GM19452 (cell line): ENCODE data around the gene NAA15.
"Not testable (repeated sequence)": the region's sequence is repeated elsewhere in the genome, so short reads cannot be mapped to it uniquely, and the experiment has no call there.

Experiments
- ATAC-seq: cut with Tn5 transposase; IDR thresholded peaks from one replicate; pipeline ENCODE4 v1.9.1; 2021; ENCODE audit not compliant: unreplicated experiment

Gene NAA15

DNA sequence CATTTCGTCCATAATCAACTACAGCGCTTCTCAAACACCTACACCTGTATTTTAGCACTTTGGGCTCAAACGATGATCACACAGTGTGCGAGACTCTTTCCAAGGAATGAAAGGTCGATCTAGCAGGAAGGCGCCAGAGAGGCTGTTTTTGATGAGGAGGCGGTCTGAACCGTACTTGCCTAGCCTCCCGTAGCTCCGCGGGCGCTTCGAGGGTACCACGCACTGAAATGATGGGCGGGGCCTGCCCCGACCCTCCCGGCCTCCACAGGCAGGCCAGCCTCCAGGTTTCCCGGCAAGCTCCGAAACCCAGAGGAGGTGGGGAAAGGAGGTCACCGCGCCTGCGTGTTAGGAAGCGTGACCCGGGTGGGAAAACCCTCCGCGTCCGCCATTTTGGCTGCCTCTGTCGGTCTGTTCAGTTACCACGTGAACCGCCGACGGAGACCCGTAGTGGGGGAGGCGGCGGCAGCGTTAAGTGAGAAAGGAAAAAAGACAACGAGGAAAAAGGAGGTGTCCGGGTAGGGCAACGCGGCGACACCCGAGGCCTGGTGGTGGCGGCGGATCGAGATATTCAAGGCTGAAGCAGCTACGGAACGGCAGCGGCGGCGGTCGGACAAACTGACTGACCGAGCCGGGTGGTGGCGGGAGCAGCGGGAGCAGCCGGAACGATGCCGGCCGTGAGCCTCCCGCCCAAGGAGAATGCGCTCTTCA lies at the start of gene NAA15:
TSS of gene NAA15 (plus strand) at position 393 of the 708 bp plus-strand sequence. CDS start at position 666, 273 bp downstream.
- ATAC-seq = peak; percentile 82

- no peak for ATAC-seq
Measured at GRCh38 chr4:139253046-139253445, 48.3 kb upstream of the NAA15 start.

GRCh38 chr4:139253713-139254112 lies 47.6 kb upstream of the NAA15 start:
- no peak for ATAC-seq

GRCh38 chr4:139255581-139255980 lies 45.7 kb upstream of the NAA15 start:
- not testable (repeated sequence) for ATAC-seq

- ATAC-seq = no peak
Measured at GRCh38 chr4:139256349-139256748, 45.0 kb upstream of the NAA15 start.

DNA sequence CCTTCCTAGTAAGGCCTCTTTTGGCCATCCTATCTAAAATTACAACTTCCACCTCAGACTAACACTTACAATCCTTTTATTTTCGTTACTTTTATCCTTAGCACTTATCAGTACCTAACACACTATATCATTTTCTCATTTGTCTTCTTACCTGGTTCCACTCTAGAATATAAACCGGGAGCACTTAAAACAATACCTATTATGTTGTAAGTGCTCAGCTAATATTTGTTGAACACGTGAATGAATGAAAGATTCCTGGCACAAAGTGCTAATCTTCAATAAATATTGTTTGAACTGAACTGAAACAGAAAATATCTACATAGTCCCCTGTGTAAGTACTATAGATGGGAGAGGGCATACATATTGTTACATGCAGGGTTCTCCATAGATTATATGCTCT lies 35.7 kb upstream of the NAA15 start:
- no peak for ATAC-seq

DNA sequence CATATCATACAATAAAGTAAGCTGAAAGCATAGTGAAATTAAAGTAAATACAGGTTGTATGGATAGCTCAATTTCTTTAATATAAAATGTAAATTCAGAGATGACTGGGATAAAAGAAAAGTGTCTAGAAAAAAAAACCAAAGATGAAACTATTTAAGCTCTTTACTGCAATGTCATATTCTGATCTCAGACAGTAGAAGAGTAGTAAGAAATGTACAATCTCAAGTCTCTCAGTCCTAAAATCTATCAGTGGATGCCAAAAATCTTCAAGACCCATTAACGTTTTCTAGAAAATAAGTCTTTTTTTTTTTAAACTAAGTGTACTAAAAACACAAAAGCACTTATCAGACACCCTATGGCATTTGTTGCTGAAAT lies 35.1 kb upstream of the NAA15 start:
- peak; percentile 2 for ATAC-seq

DNA sequence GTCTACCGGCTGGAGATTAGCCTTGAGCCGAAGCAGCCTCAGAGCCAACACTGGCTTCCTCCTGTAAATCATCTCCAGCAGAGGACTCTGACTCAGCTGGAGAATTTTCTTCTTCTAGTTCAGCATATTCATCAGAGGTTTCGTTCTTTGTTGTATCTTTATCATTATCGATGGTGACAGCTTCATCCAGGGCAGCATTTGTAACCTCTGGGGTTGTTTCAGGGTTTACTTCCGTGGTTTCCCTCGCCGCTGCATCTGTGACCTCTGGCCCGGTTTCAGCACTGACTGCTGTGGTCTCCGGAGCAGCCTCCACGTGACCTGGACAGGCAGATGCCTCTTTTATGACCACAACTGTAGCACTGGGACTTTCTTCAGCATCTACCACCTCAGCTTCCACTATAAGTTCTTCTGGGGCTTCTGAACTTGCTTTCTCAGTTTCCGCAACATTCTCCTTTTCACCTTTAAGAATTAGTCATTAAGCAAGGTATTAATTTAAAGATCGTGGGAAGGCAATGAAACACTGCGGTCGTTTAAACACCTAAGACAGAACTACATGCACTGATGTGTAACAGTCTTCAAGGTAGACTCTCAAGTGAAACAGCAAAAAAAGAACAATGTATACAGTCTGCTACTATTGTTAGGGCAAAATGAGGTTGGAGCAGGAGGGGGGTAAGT lies 34.6 kb upstream of the NAA15 start:
- peak; percentile 96 for ATAC-seq

DNA sequence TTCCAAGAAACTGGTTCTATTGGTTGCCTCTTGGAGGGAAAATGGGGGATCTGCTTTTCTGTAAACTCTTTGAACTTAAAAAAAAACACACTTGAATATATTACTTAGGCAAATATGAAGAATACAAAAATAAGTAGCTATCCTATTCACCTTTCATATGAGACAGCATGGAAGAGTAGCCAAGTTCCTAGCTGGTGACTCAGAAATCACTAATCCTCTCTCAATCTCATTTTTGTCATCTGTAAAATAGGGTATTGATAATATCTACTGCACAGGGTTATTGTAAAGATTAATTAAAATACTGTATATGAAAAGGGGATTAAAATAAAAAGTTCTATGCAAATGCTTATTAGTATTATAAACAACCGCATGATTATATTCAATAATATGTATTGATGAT lies 34.0 kb upstream of the NAA15 start:
- ATAC-seq = no peak

DNA sequence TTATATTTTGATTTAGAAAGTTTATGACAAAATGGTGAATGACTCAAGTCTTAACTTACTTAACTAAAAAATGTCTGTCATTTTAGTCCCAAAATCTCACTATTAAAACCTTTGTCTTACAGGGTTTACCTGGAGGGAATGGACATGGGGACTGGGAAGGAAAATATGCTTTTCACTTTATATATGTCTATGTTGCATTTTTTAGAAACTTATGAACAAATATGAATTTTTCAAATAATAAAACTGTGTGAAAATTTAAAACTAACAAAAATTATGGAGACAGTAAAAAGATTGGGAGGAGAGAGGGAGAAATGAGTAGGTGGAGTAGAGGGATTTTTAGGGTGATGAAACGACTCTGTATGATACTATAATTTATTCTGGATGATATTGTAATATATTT lies 27.5 kb upstream of the NAA15 start:
- no peak for ATAC-seq

DNA sequence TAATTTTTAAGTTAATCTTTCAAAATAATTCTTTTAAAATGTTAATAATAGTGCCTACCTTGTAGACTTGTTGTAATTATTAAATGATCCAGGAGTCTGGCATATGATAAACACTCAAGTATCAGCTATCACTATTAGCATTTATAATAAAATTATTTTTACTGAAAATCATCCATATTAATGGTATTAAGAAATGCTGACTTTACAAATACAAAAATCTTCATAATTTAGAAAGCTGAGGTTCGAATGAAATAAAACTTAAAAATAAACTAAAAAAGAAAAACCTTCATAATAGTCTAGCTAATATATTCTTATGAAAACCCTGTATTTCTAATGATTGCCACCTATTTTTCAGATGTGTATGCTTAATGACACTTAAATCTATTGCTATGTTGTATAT lies 26.5 kb upstream of the NAA15 start:
- no peak for ATAC-seq

- no peak for ATAC-seq
Measured at GRCh38 chr4:139275281-139275735, 26.0 kb upstream of the NAA15 start.

DNA sequence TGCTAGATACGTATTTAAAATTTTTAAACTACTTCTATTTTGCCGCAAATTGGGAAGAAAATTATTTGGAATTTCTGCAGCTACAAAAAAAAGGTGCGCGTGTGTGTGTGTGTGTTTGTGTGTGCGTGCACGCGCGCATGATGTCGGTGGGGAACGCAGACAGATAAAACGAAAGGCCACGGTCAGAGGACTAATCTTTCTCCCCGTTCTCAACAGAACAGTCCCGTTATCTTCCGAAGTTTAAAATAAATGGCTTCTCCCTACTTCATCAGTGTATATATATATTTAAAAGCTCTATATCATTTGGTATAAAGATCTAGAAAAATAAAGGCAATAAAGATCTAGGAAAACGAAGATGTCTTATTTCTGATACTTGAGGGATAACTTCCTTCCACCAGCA lies 22.8 kb upstream of the NAA15 start:
- ATAC-seq = no peak

DNA sequence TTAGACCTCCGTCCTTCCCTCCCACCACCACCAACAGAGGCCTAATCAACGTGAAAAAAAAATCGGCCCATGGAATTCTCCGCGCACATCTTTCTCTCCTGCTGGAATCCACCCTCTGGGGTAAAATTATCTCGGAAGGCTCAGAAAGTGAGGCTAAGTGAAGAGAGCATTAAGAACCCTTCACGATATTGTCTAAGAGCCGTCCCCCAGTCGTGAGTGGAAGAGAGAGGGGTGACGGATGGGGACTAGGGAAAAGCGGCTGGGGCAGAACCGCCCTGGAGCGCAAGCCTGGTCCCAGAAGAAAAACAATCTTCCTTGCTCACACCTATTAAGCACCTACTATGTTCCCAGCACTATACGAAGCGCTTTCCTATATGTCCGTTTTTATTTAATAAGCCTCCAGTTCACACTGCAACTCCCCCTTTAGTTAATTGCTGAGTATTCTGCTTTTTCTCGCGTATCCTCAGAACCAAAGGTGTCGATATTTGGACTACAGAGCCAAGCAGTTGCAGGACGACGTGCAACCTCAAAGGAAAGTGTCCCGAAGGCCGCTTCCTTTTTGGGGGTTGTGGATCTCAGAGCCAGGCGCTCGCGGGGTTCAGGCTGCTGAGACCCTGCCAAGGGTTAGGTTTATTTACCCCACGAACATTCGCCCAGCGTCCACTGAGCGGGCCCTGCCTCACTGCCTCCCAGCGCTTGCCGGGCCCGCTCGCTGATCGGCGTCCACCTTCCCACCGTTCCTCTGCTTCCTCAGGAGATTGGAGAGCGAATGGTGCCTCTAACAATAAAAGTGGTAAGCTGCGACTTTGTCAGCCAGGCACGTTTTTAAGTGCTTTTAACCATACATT lies 22.2 kb upstream of the NAA15 start:
- no peak for ATAC-seq

GRCh38 chr4:139279760-139280620 lies 21.3 kb upstream of the NAA15 start, which contains the start of gene MGARP:
Gene MGARP (minus strand): TSS chr4:139280225. CDS start chr4:139280158, 67 bp downstream.
- ATAC-seq = no peak

GRCh38 chr4:139282065-139282720 lies 19.1 kb upstream of the NAA15 start:
- no peak for ATAC-seq

DNA sequence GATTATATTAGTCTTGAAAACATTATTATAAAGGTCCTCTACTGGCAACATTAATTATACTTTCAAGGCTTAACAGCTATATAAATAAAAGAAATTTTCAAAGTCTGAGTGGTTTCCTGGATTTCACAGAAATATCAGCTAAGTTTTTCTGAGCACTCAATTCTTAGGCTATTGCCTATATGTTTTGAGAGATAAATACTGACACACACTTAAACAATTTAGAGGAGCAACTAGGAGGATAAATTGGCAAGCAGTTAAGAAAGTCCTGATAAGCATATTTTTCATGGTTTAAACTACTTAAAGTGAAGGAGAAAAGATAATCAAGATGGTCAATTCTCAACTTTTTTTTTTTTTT lies 18.6 kb upstream of the NAA15 start:
- ATAC-seq = no peak

DNA sequence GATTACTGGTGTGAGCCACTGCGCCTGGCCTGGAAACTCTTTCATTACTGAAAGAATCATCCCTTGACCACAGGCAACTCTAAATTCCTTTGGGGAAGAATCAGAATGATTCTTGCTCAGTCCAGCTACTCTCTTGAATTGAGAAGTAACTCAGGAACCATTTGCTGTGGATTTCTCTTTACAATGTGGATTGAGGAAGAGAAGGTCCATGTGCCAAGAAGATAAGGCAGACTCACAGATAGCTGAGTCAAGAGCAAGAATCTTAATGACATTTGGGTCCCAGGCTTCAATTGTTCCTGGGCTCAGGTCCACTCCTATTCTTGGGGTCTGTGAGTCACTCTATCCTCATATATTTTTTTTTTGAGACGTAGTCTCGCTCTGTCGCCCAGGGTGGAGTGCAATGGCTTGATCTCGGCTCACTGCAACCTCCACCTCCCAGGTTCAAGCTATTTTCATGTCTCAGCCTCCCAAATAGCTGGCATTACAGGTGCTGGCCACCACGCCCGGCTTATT lies 15.1 kb upstream of the NAA15 start:
- ATAC-seq = no peak

- peak; percentile 94 for ATAC-seq
Measured at GRCh38 chr4:139295206-139295941, 5.9 kb upstream of the NAA15 start.
